ENCODE results near the gene NDUFV2. TPM values are rescaled to one million over a fixed set of nuclear protein-coding genes. Genes with fewer than 3 reads are reported as not detected.

The NDUFV2 gene
- total and polyA plus RNA-seq, 2 of the 13 experiments (the other 11 are each of a cell fraction or from before 2014, with no cell fraction given), result 216 to 299 TPM

- TF ChIP-seq HINFP (CRISPR knock-in tag; IDR thresholded peaks at IDR 0.05; ENCODE audit: low read depth) (no peak), TERF1 (CRISPR knock-in tag; IDR thresholded peaks at IDR 0.05) (no peak), RBFOX2 (IDR thresholded peaks at IDR 0.05; ENCODE audit: low read depth, low read length) (peak; percentile 53; the same call in 1 of the 2 replicates), POLR2G (IDR thresholded peaks at IDR 0.05; ENCODE audit: low read depth, low read length) (no peak), ZNF737 (CRISPR knock-in tag; IDR thresholded peaks at IDR 0.05; ENCODE audit: borderline replicate concordance) (no peak), NR2F6 (IDR thresholded peaks at IDR 0.05) (peak; percentile 79), NR2F6 (CRISPR knock-in tag; IDR thresholded peaks at IDR 0.05) (peak; percentile 87), ATF2 (CRISPR knock-in tag; IDR thresholded peaks at IDR 0.05) (peak; percentile 49; the same call in 1 of the 2 replicates), SCMH1 (CRISPR knock-in tag; IDR thresholded peaks at IDR 0.05; ENCODE audit: borderline replicate concordance) (no peak), FOSL2 (CRISPR knock-in tag; IDR thresholded peaks at IDR 0.05) (peak; percentile 69), ELF3 (CRISPR knock-in tag; IDR thresholded peaks at IDR 0.05) (peak; percentile 50; the same call in 1 of the 2 replicates), ASH2L (IDR thresholded peaks at IDR 0.05; ENCODE audit: insufficient read length, low read depth, low read length) (peak; percentile 93), RAD51 (IDR thresholded peaks at IDR 0.05; ENCODE audit: borderline replicate concordance) (no peak), ZNF740 (CRISPR knock-in tag; IDR thresholded peaks at IDR 0.05) (no peak), FOXK1 (CRISPR knock-in tag; IDR thresholded peaks at IDR 0.05; ENCODE audit: borderline replicate concordance, low read depth) (peak; percentile 71; the same call in 1 of the 2 replicates), ATF7-NPFF (CRISPR knock-in tag; IDR thresholded peaks at IDR 0.05; ENCODE audit: low read depth) (no peak), PITX1 (CRISPR knock-in tag; IDR thresholded peaks at IDR 0.05) (peak; percentile 51; the same call in 1 of the 2 replicates), ZNF710 (CRISPR knock-in tag; IDR thresholded peaks at IDR 0.05; ENCODE audit: borderline replicate concordance) (0 out of 2 replicates have a peak, but pooled peaks have one; percentile 51), ZBTB10 (CRISPR knock-in tag; IDR thresholded peaks at IDR 0.05; ENCODE audit: borderline replicate concordance) (peak; percentile 61; the same call in 1 of the 2 replicates)
These were observed 7.9 kb upstream of the NDUFV2 start (continued) for GRCh38 chr18:9094307-9095226.
